Endothelial cell of umbilical vein (primary cell): Measurements from ENCODE around the gene TBC1D16. TPM values are rescaled to one million over a fixed set of nuclear protein-coding genes. Genes with fewer than 3 reads are reported as not detected.
"Not testable (repeated sequence)": the region's sequence is repeated elsewhere in the genome, so short reads cannot be mapped to it uniquely, and the experiment has no call there.

Experiments
- BruUV-seq: library from RNA; stranded (reverse); fragments of 400-500 nt; replicated peaks from 2 replicates; lab custom pipeline; 2021; lab: Mats Ljungman, UMichigan
- CTCF ChIA-PET: fragments of 300-600, 350-600 bp; sonication (Branson Sonifier 250); formaldehyde crosslinking; loops from one replicate; lab custom pipeline; 2021; ENCODE audit warnings: antibody characterized with exemption, inconsistent platforms; lab: Charles Lee
- POLR2A ChIA-PET: fragments of 300-600, 350-600 bp; sonication (Branson Sonifier 250); formaldehyde crosslinking; loops from one replicate; lab custom pipeline; 2021; ENCODE audit warnings: antibody characterized with exemption, inconsistent platforms; lab: Charles Lee
- DNase-seq: peaks from one replicate; pipeline ENCODE4 v3.0.0-alpha.2; 2011; ENCODE audit warnings: low read depth, low spot score
- FAIRE-seq: peaks from 2 replicates; lab custom pipeline; 2011; peaks lifted over from hg19 to GRCh38; lab: Jason Lieb, UNC
- H2AFZ ChIP-seq: 2 replicates; pipeline ENCODE4 v1.6.0; 2012; ENCODE audit warnings: low read depth, low read length, control low read depth, inconsistent platforms
- H3K27ac ChIP-seq: 2 replicates; pipeline ENCODE4 v1.5.1; 2011; ENCODE audit warnings: low read depth, mild to moderate bottlenecking, control low read depth, low read length, moderate library complexity; ENCODE audit not compliant: insufficient read depth
- H3K27me3 ChIP-seq, 2 experiments: 2 replicates each; pipeline versions ENCODE4 v1.6.0 to v1.6.1; 2011; ENCODE audit warnings: low read length in 2 of 2, mixed read lengths in 1 of 2; ENCODE audit not compliant: control insufficient read depth in 2 of 2, insufficient read depth in 2 of 2
- H3K36me3 ChIP-seq, 2 experiments: 2 replicates in 1 of 2; 3 replicates in 1 of 2; pipeline ENCODE4 v1.5.1; 2011; ENCODE audit warnings: low read length in 2 of 2, mild to moderate bottlenecking in 1 of 2, moderate library complexity in 1 of 2; ENCODE audit not compliant: control insufficient read depth in 2 of 2, insufficient read depth in 2 of 2; ENCODE audit errors: extremely low read depth in 1 of 2
- H3K4me1 ChIP-seq: 3 replicates; pipeline ENCODE4 v1.5.1; 2011; ENCODE audit warnings: mild to moderate bottlenecking, low read length; ENCODE audit not compliant: control insufficient read depth, insufficient read depth; ENCODE audit errors: extremely low read depth
- H3K4me2 ChIP-seq: 2 replicates; pipeline ENCODE4 v1.6.1; 2011; ENCODE audit warnings: low read length, control low read depth, mixed read lengths; ENCODE audit not compliant: insufficient read depth
- H3K4me3 ChIP-seq, 3 experiments: fragments of 200-600 bp in 1 of 3; sonication (generic), shearing (Covaris generic) in 1 of 3; replicated peaks in 1 of 3; 2 replicates each; pipeline ENCODE4 v1.5.1; 2011 to 2016; ENCODE audit warnings: control low read depth in 3 of 3, low read length in 3 of 3, mild to moderate bottlenecking in 2 of 3, inconsistent platforms in 1 of 3, low read depth in 1 of 3, moderate library complexity in 1 of 3; ENCODE audit not compliant: insufficient read depth in 1 of 3
- H3K79me2 ChIP-seq: 2 replicates; pipeline ENCODE4 v1.6.0; 2012; ENCODE audit warnings: low read length, inconsistent platforms; ENCODE audit not compliant: control insufficient read depth, insufficient read depth
- H3K9ac ChIP-seq: replicated peaks from 2 replicates; pipeline ENCODE3; 2011; ENCODE audit warnings: low read length, control low read depth; ENCODE audit not compliant: insufficient read depth; ENCODE audit errors: extremely low read depth
- H3K9me1 ChIP-seq: replicated peaks from 3 replicates; pipeline ENCODE4 v1.6.0; 2011; ENCODE audit warnings: mild to moderate bottlenecking, low read length; ENCODE audit not compliant: control insufficient read depth, insufficient read depth; ENCODE audit errors: extremely low read depth
- H3K9me3 ChIP-seq: replicated peaks from 2 replicates; pipeline ENCODE4 v1.5.1; 2012; ENCODE audit warnings: low read length, inconsistent platforms; ENCODE audit not compliant: control insufficient read depth, insufficient read depth
- H4K20me1 ChIP-seq: replicated peaks from 2 replicates; pipeline ENCODE3; 2011; ENCODE audit warnings: mild to moderate bottlenecking, low read length; ENCODE audit not compliant: control insufficient read depth, insufficient read depth; ENCODE audit errors: extremely low read depth
- CTCF ChIP-seq, 2 donors: IDR thresholded peaks; 1 replicate in 1 of 2; 2 replicates in 1 of 2; pipeline ENCODE4 v1.5.1; 2011; ENCODE audit warnings: low read length in 2 of 2, mild to moderate bottlenecking in 2 of 2, moderate library complexity in 2 of 2, control low read depth in 1 of 2, inconsistent platforms in 1 of 2, low read depth in 1 of 2; ENCODE audit not compliant: insufficient read depth in 1 of 2; ENCODE audit errors: extremely low read depth in 1 of 2
- EZH2 ChIP-seq: IDR thresholded peaks from 2 replicates; pipeline ENCODE4 v1.6.1; 2012; ENCODE audit warnings: borderline replicate concordance, low read depth, mild to moderate bottlenecking, moderate library complexity, low read length, inconsistent platforms; ENCODE audit not compliant: severe bottlenecking
- FOS ChIP-seq: IDR thresholded peaks from 2 replicates; pipeline ENCODE4 v1.6.1; 2011; ENCODE audit warnings: mild to moderate bottlenecking, low read length, moderate library complexity, borderline replicate concordance; ENCODE audit not compliant: insufficient read depth
- GATA2 ChIP-seq: IDR thresholded peaks from 2 replicates; pipeline ENCODE4 v1.7.0; 2011; ENCODE audit warnings: low read depth, mild to moderate bottlenecking, moderate library complexity, mixed read lengths, low read length; ENCODE audit not compliant: insufficient read length, insufficient read depth
- JUN ChIP-seq: IDR thresholded peaks from 2 replicates; pipeline ENCODE4 v1.6.1; 2011; ENCODE audit warnings: borderline replicate concordance, low read depth; ENCODE audit not compliant: insufficient read length, insufficient read depth
- MAX ChIP-seq: IDR thresholded peaks from 2 replicates; pipeline ENCODE4 v1.6.1; 2011; ENCODE audit not compliant: insufficient read depth, insufficient read length
- MYC ChIP-seq: IDR thresholded peaks from one replicate; pipeline ENCODE4 v1.6.1; 2011; ENCODE audit warnings: mild to moderate bottlenecking, low read depth, low read length
- POLR2A ChIP-seq: IDR thresholded peaks from 2 replicates; pipeline ENCODE4 v1.6.1; 2012; ENCODE audit warnings: low read depth, mild to moderate bottlenecking, control low read depth, low read length
- POLR2AphosphoS5 ChIP-seq: IDR thresholded peaks from 2 replicates; pipeline ENCODE4 v1.6.1; 2012; ENCODE audit warnings: low read depth, mild to moderate bottlenecking, control low read depth, low read length, moderate library complexity; ENCODE audit not compliant: insufficient read depth
- dilution Hi-C: fragments of 300-500 bp; cut with MboI; formaldehyde crosslinking; loops from one replicate; pipeline ENCODE4 v1.15.0; 2019; ENCODE audit warnings: low sequenced_read_pairs; ENCODE audit not compliant: extremely low pct_ligation_motif_present
- intact Hi-C: fragments of 100-400 bp; cut with micrococcal nuclease; formaldehyde crosslinking; loops from one replicate; pipeline ENCODE4 v1.10.0; 2022
- polyA plus RNA-seq, 4 experiments: library from polyadenylated mRNA; depleted of rRNA in 3 of 4; stranded (reverse) in 3 of 4; unstranded in 1 of 4; fragments of >200 nt; gene quantifications; 2 replicates each; pipeline versions ENCODE4 v1.2.1 to v1.2.3, GENCODE V29; 2011 to 2012; ENCODE audit warnings: missing spikeins in 1 of 4
- total RNA-seq: library from RNA; stranded (reverse); gene quantifications from 2 replicates; pipeline ENCODE4 v1.2.3, GENCODE V29; 2021

The TBC1D16 gene
- total and polyA plus RNA-seq, 2 donors (not counting 3 experiments of a cell fraction or from before 2014, with no cell fraction given): 12.9 to 48.6 TPM

- no TSS peak for BruUV-seq
- H3K4me1 ChIP-seq: peaks cover 18% of the 10 kb centered on the region
- H3K9me3 ChIP-seq: no peaks in the 10 kb centered on the region
- ChIA-PET CTCF (interaction anchor here (0.8 to 1.6 kb wide), 8 partner anchors 12 to 224 kb away, joined by 3 to 7 read pairs (median 3); no protein-coding TSS in a partner anchor), POLR2A (no interaction called here)
- no peaks in the 10 kb centered on the region for H4K20me1 ChIP-seq
- no peak overlapping the region for H3K4me3 ChIP-seq
- no peak overlapping the region for H3K4me2 ChIP-seq
- DNase-seq (peak; percentile 72), FAIRE-seq (no peak)
- no peak overlapping the region for H3K27ac ChIP-seq
- dilution Hi-C loops (no loop called here), intact Hi-C loops (no loop called here)
- no peaks in the 10 kb centered on the region for H3K9me1 ChIP-seq
- no peaks in the 10 kb centered on the region for H3K36me3 ChIP-seq
- H3K27me3 ChIP-seq: no peaks in the 10 kb centered on the region
- H3K79me2 ChIP-seq: peaks cover 1% of the 10 kb centered on the region
- H3K9ac ChIP-seq: no peak overlapping the region
- TF ChIP-seq JUN (no peak), MYC (no peak), FOS (no peak), GATA2 (no peak), EZH2 (no peak), MAX (no peak), CTCF (IDR thresholded peaks at IDR 0.05; ENCODE audit: extremely low read depth in 1 of 2, insufficient read depth in 1 of 2, low read depth in 1 of 2, low read length in 2 of 2) (no peak), POLR2AphosphoS5 (no peak), POLR2A (no peak)
- H2AFZ ChIP-seq: no peak overlapping the region
These were observed 69.9 kb downstream of the TBC1D16 start for GRCh38 chr17:79965806-79966205.

GRCh38 chr17:79962467-79962866, 73.2 kb downstream of the TBC1D16 start:
- dilution Hi-C loops, H3K9me3 ChIP-seq, POLR2A ChIA-PET, H4K20me1 ChIP-seq, H2AFZ ChIP-seq, H3K4me3 ChIP-seq, intact Hi-C loops, H3K36me3 ChIP-seq, H3K79me2 ChIP-seq, DNase-seq, H3K9ac ChIP-seq, H3K27me3 ChIP-seq, H3K9me1 ChIP-seq, H3K27ac ChIP-seq, CTCF ChIA-PET, H3K4me2 ChIP-seq, BruUV-seq, FAIRE-seq: not testable (repeated sequence)
- H3K4me1 ChIP-seq: peaks cover 20% of the 10 kb centered on the region

- CTCF ChIA-PET: interaction anchor here (1.0 kb wide), 1 partner anchor 17 kb away, joined by 3 read pairs; no protein-coding TSS in a partner anchor
- FAIRE-seq, intact Hi-C loops, H3K4me3 ChIP-seq, H3K4me2 ChIP-seq, H4K20me1 ChIP-seq, POLR2A ChIA-PET, H3K9me3 ChIP-seq, H3K9ac ChIP-seq, DNase-seq, H3K9me1 ChIP-seq, H3K27me3 ChIP-seq, H3K36me3 ChIP-seq, BruUV-seq, dilution Hi-C loops, H2AFZ ChIP-seq, H3K79me2 ChIP-seq: not testable (repeated sequence)
- Histone ChIP-seq H3K27ac (peak overlapping the region; percentile 54), H3K4me1 (peaks cover 20% of the 10 kb centered on the region)
These were observed 74.1 kb downstream of the TBC1D16 start for GRCh38 chr17:79961567-79961966.
